ENCODE measurements around the gene SLC16A10. TPM values are rescaled to one million over a fixed set of nuclear protein-coding genes. Genes with fewer than 3 reads are reported as not detected.

Gene SLC16A10
- total and polyA plus RNA-seq, 2 experiments from 2014 or later, result 12.1 to 30.9 TPM

GRCh38 chr6:111260570-111261298, 173.4 kb downstream of the SLC16A10 start:
- Mint-ChIP-seq H3K4me1 (peaks cover 10% of the 10 kb centered on the region), H3K27ac (no peak overlapping the region), H3K4me3 (peak overlapping the region; percentile 75; the same call in 2 of the 3 replicates), H3K36me3 (ENCODE audit: low read depth) (peaks cover 11% of the 10 kb centered on the region; the same call in 2 of the 3 replicates), H3K27me3 (ENCODE audit: insufficient read depth, low read depth, poor library complexity) (peaks cover 7% of the 10 kb centered on the region), H3K9me3 (no peaks in the 10 kb centered on the region)
- Histone ChIP-seq H4K20me1 (replicated peaks; ENCODE audit: insufficient read depth) (no peaks in the 10 kb centered on the region), H3K9me2 (ENCODE audit: insufficient read depth) (no peaks in the 10 kb centered on the region), H3K27me3 (ENCODE audit: insufficient read depth) (no peaks in the 10 kb centered on the region), H3K79me2 (replicated peaks; ENCODE audit: insufficient read depth) (peaks cover 36% of the 10 kb centered on the region), H3K36me3 (ENCODE audit: insufficient read depth) (peaks cover 6% of the 10 kb centered on the region; the same call in 1 of the 2 replicates), H2AFZ (no peak overlapping the region), H3K4me3 (no peak overlapping the region), H3K4me2 (peak overlapping the region; percentile 81), H3K27ac (ENCODE audit: low read depth) (no peak overlapping the region), H3K4me1 (ENCODE audit: insufficient read depth) (peaks cover 20% of the 10 kb centered on the region), H3F3A (replicated peaks; ENCODE audit: low read depth) (no peaks in the 10 kb centered on the region; the same call in 1 of the 2 replicates)
- ATAC-seq, result no peak
- DNase-seq (ENCODE audit: low spot score), result no peak
- no peak for TF ChIP-seq EZH2 (IDR thresholded peaks at IDR 0.05; ENCODE audit: low read depth, unreplicated experiment)

GRCh38 chr6:111263837-111264236, 176.5 kb downstream of the SLC16A10 start:
- Histone ChIP-seq H3K79me2 (replicated peaks; ENCODE audit: insufficient read depth) (peaks cover 36% of the 10 kb centered on the region), H3K27me3 (ENCODE audit: insufficient read depth) (no peaks in the 10 kb centered on the region), H4K20me1 (replicated peaks; ENCODE audit: insufficient read depth) (no peaks in the 10 kb centered on the region), H3K4me3 (no peak overlapping the region), H3F3A (replicated peaks; ENCODE audit: low read depth) (no peaks in the 10 kb centered on the region; the same call in 1 of the 2 replicates), H3K9me2 (ENCODE audit: insufficient read depth) (no peaks in the 10 kb centered on the region), H3K36me3 (ENCODE audit: insufficient read depth) (peaks cover 6% of the 10 kb centered on the region; the same call in 1 of the 2 replicates), H2AFZ (no peak overlapping the region), H3K4me2 (no peak overlapping the region), H3K27ac (ENCODE audit: low read depth) (no peak overlapping the region), H3K4me1 (ENCODE audit: insufficient read depth) (no peaks in the 10 kb centered on the region)
- Mint-ChIP-seq H3K36me3 (ENCODE audit: low read depth) (peaks cover 33% of the 10 kb centered on the region), H3K27me3 (ENCODE audit: insufficient read depth, low read depth, poor library complexity) (peaks cover 8% of the 10 kb centered on the region), H3K4me1 (peaks cover under 1% of the 10 kb centered on the region; the same call in 1 of the 3 replicates), H3K4me3 (no peak overlapping the region), H3K27ac (no peak overlapping the region), H3K9me3 (no peaks in the 10 kb centered on the region)
- DNase-seq (ENCODE audit: low spot score) (no peak), ATAC-seq (no peak)
- TF ChIP-seq EZH2phosphoT487 (IDR thresholded peaks at IDR 0.05; ENCODE audit: unreplicated experiment), result no peak
- no peak for TF ChIP-seq ZNF114 (CRISPR knock-in tag; IDR thresholded peaks at IDR 0.05)
- no peak for TF ChIP-seq STAT1 (IDR thresholded peaks at IDR 0.05; ENCODE audit: unreplicated experiment)
- TF ChIP-seq NANOG (IDR thresholded peaks at IDR 0.05; ENCODE audit: borderline replicate concordance), result no peak
- TF ChIP-seq REST (IDR thresholded peaks at IDR 0.05; ENCODE audit: unreplicated experiment), result no peak
- no peak for TF ChIP-seq ZNF331 (CRISPR knock-in tag; IDR thresholded peaks at IDR 0.05; ENCODE audit: low read depth)

Measured in GM23338 (cell line).